ENCODE results near the gene FBXO10. TPM values are rescaled to one million over a fixed set of nuclear protein-coding genes. Genes with fewer than 3 reads are reported as not detected.

The FBXO10 gene
- total and polyA plus RNA-seq, 2 donors (not counting 1 experiment from before 2014, with no cell fraction given), result 7.6 to 12.2 TPM

GRCh38 chr9:37555786-37556185 is 20.4 kb downstream of the FBXO10 start:
- Histone ChIP-seq H3K27ac (ENCODE audit: insufficient read depth, low read length) (no peak overlapping the region), H3K4me2 (ENCODE audit: extremely low read depth, insufficient read depth, low read length) (no peak overlapping the region), H3K36me3 (ENCODE audit: control insufficient read depth, insufficient read depth, low read length) (no peaks in the 10 kb centered on the region), H4K20me1 (ENCODE audit: control insufficient read depth, extremely low read depth, insufficient read depth, low read length) (no peaks in the 10 kb centered on the region), H3K79me2 (ENCODE audit: control insufficient read depth, insufficient read depth, low read length) (no peaks in the 10 kb centered on the region), H2AFZ (ENCODE audit: low read length) (no peak overlapping the region), H3K4me3 (replicated peaks in 1 of 4; ENCODE audit: control extremely low read depth in 1 of 4, insufficient read depth in 1 of 4, low read depth in 3 of 4, low read length in 4 of 4) (no peak overlapping the region), H3K9ac (ENCODE audit: insufficient read depth, low read length) (no peak overlapping the region), H3K9me3 (ENCODE audit: control insufficient read depth, insufficient read depth, low read depth, low read length) (no peaks in the 10 kb centered on the region), H3K4me1 (ENCODE audit: control insufficient read depth, extremely low read depth, insufficient read depth, low read length) (no peaks in the 10 kb centered on the region), H3K27me3 (ENCODE audit: control insufficient read depth, insufficient read depth, low read length) (no peaks in the 10 kb centered on the region)
- TF ChIP-seq CTCF (conservative IDR thresholded peaks at IDR 0.05 in 1 of 2, IDR thresholded peaks at IDR 0.05 in 1 of 2; ENCODE audit: low read depth in 1 of 2, low read length in 2 of 2) (no peak), EZH2 (IDR thresholded peaks at IDR 0.05; ENCODE audit: low read length, missing control alignments) (no peak)
- peak; percentile 20 to 75 for DNase-seq (ENCODE audit: low read depth in 2 of 2)

GRCh38 chr9:37554318-37554717 is 21.9 kb downstream of the FBXO10 start:
- TF ChIP-seq CTCF (conservative IDR thresholded peaks at IDR 0.05 in 1 of 2, IDR thresholded peaks at IDR 0.05 in 1 of 2; ENCODE audit: low read depth in 1 of 2, low read length in 2 of 2) (no peak), EZH2 (IDR thresholded peaks at IDR 0.05; ENCODE audit: low read length, missing control alignments) (no peak)
- no peak overlapping the region for H3K4me3 ChIP-seq (replicated peaks in 1 of 4; ENCODE audit: control extremely low read depth in 1 of 4, insufficient read depth in 1 of 4, low read depth in 3 of 4, low read length in 4 of 4)
- no peaks in the 10 kb centered on the region for H4K20me1 ChIP-seq (ENCODE audit: control insufficient read depth, extremely low read depth, insufficient read depth, low read length)
- H3K9ac ChIP-seq (ENCODE audit: insufficient read depth, low read length), result no peak overlapping the region
- no peaks in the 10 kb centered on the region for H3K27me3 ChIP-seq (ENCODE audit: control insufficient read depth, insufficient read depth, low read length)
- no peaks in the 10 kb centered on the region for H3K4me1 ChIP-seq (ENCODE audit: control insufficient read depth, extremely low read depth, insufficient read depth, low read length)
- H3K79me2 ChIP-seq (ENCODE audit: control insufficient read depth, insufficient read depth, low read length), result no peaks in the 10 kb centered on the region
- H3K36me3 ChIP-seq (ENCODE audit: control insufficient read depth, insufficient read depth, low read length), result no peaks in the 10 kb centered on the region
- H2AFZ ChIP-seq (ENCODE audit: low read length), result no peak overlapping the region
- DNase-seq (ENCODE audit: low read depth in 2 of 2), result peak in 1 of 2 donors; percentile 22
- no peak overlapping the region for H3K27ac ChIP-seq (ENCODE audit: insufficient read depth, low read length)
- H3K9me3 ChIP-seq (ENCODE audit: control insufficient read depth, insufficient read depth, low read depth, low read length), result no peaks in the 10 kb centered on the region
- no peak overlapping the region for H3K4me2 ChIP-seq (ENCODE audit: extremely low read depth, insufficient read depth, low read length)

- Histone ChIP-seq H3K36me3 (ENCODE audit: control insufficient read depth, insufficient read depth, low read length) (no peaks in the 10 kb centered on the region), H3K4me2 (ENCODE audit: extremely low read depth, insufficient read depth, low read length) (no peak overlapping the region), H3K4me3 (replicated peaks in 1 of 4; ENCODE audit: control extremely low read depth in 1 of 4, insufficient read depth in 1 of 4, low read depth in 3 of 4, low read length in 4 of 4) (no peak overlapping the region), H3K4me1 (ENCODE audit: control insufficient read depth, extremely low read depth, insufficient read depth, low read length) (no peaks in the 10 kb centered on the region), H3K27me3 (ENCODE audit: control insufficient read depth, insufficient read depth, low read length) (no peaks in the 10 kb centered on the region), H4K20me1 (ENCODE audit: control insufficient read depth, extremely low read depth, insufficient read depth, low read length) (no peaks in the 10 kb centered on the region), H3K79me2 (ENCODE audit: control insufficient read depth, insufficient read depth, low read length) (no peaks in the 10 kb centered on the region), H3K9me3 (ENCODE audit: control insufficient read depth, insufficient read depth, low read depth, low read length) (no peaks in the 10 kb centered on the region), H3K27ac (ENCODE audit: insufficient read depth, low read length) (no peak overlapping the region), H2AFZ (ENCODE audit: low read length) (no peak overlapping the region), H3K9ac (ENCODE audit: insufficient read depth, low read length) (no peak overlapping the region)
- TF ChIP-seq EZH2 (IDR thresholded peaks at IDR 0.05; ENCODE audit: low read length, missing control alignments) (no peak), CTCF (conservative IDR thresholded peaks at IDR 0.05 in 1 of 2, IDR thresholded peaks at IDR 0.05 in 1 of 2; ENCODE audit: low read depth in 1 of 2, low read length in 2 of 2) (no peak)
- no peak for DNase-seq (ENCODE audit: low read depth in 2 of 2)
These were observed 24.3 kb downstream of the FBXO10 start for GRCh38 chr9:37551888-37552287.

Data from fibroblast of lung (primary cell).